Coronary artery (tissue), 2 donors: ENCODE measurements around the gene APBA2.
A peak's percentile ranks its signal among the peaks of the same experiment; 100 is the strongest.

ENCODE experiments used
- DNase-seq: peaks from one replicate; pipeline ENCODE4 v3.0.0-alpha.2; 2017; ENCODE audit warnings: low spot score
- H3K27ac ChIP-seq, 2 donors: fragments of 200-600 bp; sonication (generic); one replicate each; pipeline ENCODE4 v1.5.1; 2016 to 2019
- H3K4me3 ChIP-seq: fragments of 200-600 bp; sonication (generic); 2 replicates; pipeline ENCODE4 v1.5.1; 2016; ENCODE audit warnings: mild to moderate bottlenecking, moderate library complexity
- CTCF ChIP-seq: fragments of 200-600 bp; sonication (generic); IDR thresholded peaks from one replicate; pipeline ENCODE4 v1.5.1; 2019; ENCODE audit warnings: antibody characterized with exemption

Gene APBA2

GRCh38 chr15:29012097-29012496 is 126.3 kb downstream of the APBA2 start:
- no peak for DNase-seq
- TF ChIP-seq CTCF = no peak
- no peak overlapping the region for H3K27ac ChIP-seq
- H3K4me3 ChIP-seq = no peak overlapping the region

GRCh38 chr15:29014493-29014892 is 128.7 kb downstream of the APBA2 start:
- no peak for DNase-seq
- no peak for TF ChIP-seq CTCF
- no peak overlapping the region for H3K4me3 ChIP-seq
- no peak overlapping the region for H3K27ac ChIP-seq

GRCh38 chr15:29016518-29016917 is 130.7 kb downstream of the APBA2 start:
- no peak for DNase-seq
- H3K27ac ChIP-seq = no peak overlapping the region
- TF ChIP-seq CTCF = no peak
- no peak overlapping the region for H3K4me3 ChIP-seq

- no peak for TF ChIP-seq CTCF
- peak; percentile 24 for DNase-seq
- Histone ChIP-seq H3K27ac (no peak overlapping the region), H3K4me3 (no peak overlapping the region)
These were observed 132.5 kb downstream of the APBA2 start for GRCh38 chr15:29018120-29018805.

GRCh38 chr15:29018995-29019976 is 133.5 kb downstream of the APBA2 start:
- H3K4me3 ChIP-seq = no peak overlapping the region

GRCh38 chr15:29021857-29022256 is 136.1 kb downstream of the APBA2 start:
- TF ChIP-seq CTCF = no peak
- Histone ChIP-seq H3K27ac (no peak overlapping the region), H3K4me3 (no peak overlapping the region)
- no peak for DNase-seq

More at GRCh38 chr15:29018995-29019976, 133.5 kb downstream of the APBA2 start:
- DNase-seq = no peak
- TF ChIP-seq CTCF = no peak
- no peak overlapping the region for H3K27ac ChIP-seq
